ENCODE data around the gene SLCO3A1. TPM values are rescaled to one million over a fixed set of nuclear protein-coding genes. Genes with fewer than 3 reads are reported as not detected.

The SLCO3A1 gene
- total and polyA plus RNA-seq, 10 donors: 7.5 to 79.5 (median 40.7) TPM

GRCh38 chr15:92128788-92129187 is 275.3 kb downstream of the SLCO3A1 start:
- Histone ChIP-seq H3K4me1 (no peaks in the 10 kb centered on the region), H3K4me3 (no peak overlapping the region), H3K27ac (no peak overlapping the region), H3K36me3 (peaks cover 0 to 97% (median 18%) of the 10 kb centered on the region in 6 donors), H3K27me3 (replicated peaks in 1 of 7) (no peaks in the 10 kb centered on the region), H3K9me3 (no peaks in the 10 kb centered on the region)
- WGBS, 5 donors: 85 to 94% (median 91%) methylated on average over 5 of the region's 5 CpGs
- TF ChIP-seq CTCF (IDR thresholded peaks at IDR 0.05 in 8 of 11, conservative IDR thresholded peaks at IDR 0.05 in 3 of 11) (no peak), POLR2AphosphoS5 (IDR thresholded peaks at IDR 0.05) (no peak), POLR2A (IDR thresholded peaks at IDR 0.05) (no peak)
- no peak for DNase-seq
- intact Hi-C loops (cut with DNase I; ENCODE audit: low total_unique reads): no loop called here

DNA sequence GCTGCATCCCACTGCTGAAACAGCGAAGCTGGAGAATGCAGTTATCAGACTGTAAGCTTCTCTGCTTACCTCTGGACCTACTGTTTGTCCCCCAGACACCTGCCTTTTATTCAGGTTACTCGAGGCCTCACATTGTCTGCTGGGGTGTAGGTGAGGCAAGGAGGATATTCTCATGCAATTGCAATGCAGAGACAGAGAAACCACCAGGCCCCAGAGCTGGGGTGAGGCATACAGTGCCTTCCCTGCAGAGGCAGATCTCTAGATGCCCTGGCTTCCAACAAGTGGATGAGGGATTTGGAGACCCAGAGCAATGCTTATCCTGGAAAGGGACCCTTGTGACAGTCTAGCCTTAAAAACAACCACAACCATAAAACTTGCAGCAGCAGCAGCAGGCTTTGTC is 276.7 kb downstream of the SLCO3A1 start:
- H3K36me3 ChIP-seq: peaks cover 0 to 94% (median 18%) of the 10 kb centered on the region in 6 donors
- H3K4me3 ChIP-seq: no peak overlapping the region
- intact Hi-C loops (cut with DNase I; ENCODE audit: low total_unique reads): no loop called here
- H3K4me1 ChIP-seq: no peaks in the 10 kb centered on the region
- H3K27ac ChIP-seq: no peak overlapping the region
- DNase-seq: no peak
- 80 to 90% (median 87%) methylated on average over 2 of the region's 2 CpGs for WGBS, 5 donors
- TF ChIP-seq POLR2AphosphoS5 (IDR thresholded peaks at IDR 0.05) (no peak), POLR2A (IDR thresholded peaks at IDR 0.05) (no peak), CTCF (IDR thresholded peaks at IDR 0.05 in 8 of 11, conservative IDR thresholded peaks at IDR 0.05 in 3 of 11) (no peak)
- no peaks in the 10 kb centered on the region for H3K9me3 ChIP-seq
- no peaks in the 10 kb centered on the region for H3K27me3 ChIP-seq (replicated peaks in 1 of 7)

GRCh38 chr15:92130906-92131305 is 277.4 kb downstream of the SLCO3A1 start:
- no peaks in the 10 kb centered on the region for H3K9me3 ChIP-seq
- no peak for TF ChIP-seq CTCF (IDR thresholded peaks at IDR 0.05 in 8 of 11, conservative IDR thresholded peaks at IDR 0.05 in 3 of 11)
- TF ChIP-seq POLR2A (IDR thresholded peaks at IDR 0.05): no peak
- TF ChIP-seq POLR2AphosphoS5 (IDR thresholded peaks at IDR 0.05): no peak
- no peaks in the 10 kb centered on the region for H3K4me1 ChIP-seq
- DNase-seq: no peak
- no peak overlapping the region for H3K27ac ChIP-seq
- WGBS, 5 donors: 77 to 87% (median 83%) methylated on average over 3 of the region's 3 CpGs
- H3K36me3 ChIP-seq: peaks cover 0 to 94% (median 17%) of the 10 kb centered on the region in 6 donors
- H3K27me3 ChIP-seq (replicated peaks in 1 of 7): no peaks in the 10 kb centered on the region
- intact Hi-C loops (cut with DNase I; ENCODE audit: low total_unique reads): no loop called here
- H3K4me3 ChIP-seq: no peak overlapping the region

DNA sequence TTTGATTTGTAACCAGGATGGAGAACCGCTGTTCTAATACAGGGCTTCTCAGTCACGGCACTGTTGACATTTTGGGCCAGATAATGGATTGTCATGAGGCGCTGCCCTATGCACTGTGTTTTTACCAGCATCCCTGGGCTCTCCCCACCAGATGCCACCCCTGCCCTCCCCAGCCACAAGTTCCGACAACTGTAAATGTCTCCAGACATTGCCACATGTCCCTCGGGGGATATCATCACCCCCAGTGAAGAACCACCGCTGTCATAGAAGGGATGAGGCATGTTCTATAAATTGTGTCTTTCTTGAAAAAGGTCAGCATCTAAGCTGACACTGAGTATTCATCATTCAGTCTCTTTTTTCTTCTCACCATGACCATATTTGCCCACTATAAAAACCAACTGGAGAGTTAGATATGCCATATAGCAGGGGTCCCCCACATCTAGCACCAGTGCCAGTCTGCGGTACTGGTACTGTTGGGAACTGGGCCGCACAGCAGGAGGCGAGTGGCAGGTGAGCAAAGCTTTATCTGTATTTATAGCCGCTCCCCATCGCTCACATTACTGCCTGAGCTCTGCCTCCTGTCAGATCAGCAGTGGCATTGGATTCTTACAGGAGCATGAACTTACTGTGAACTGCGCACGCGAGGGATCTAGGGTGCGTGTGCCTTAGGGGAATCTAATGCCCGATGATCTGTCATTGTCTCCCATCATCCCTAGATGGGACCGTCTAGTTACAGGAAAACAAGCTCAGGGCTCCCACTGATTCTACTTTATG is 279.7 kb downstream of the SLCO3A1 start:
- Histone ChIP-seq H3K4me1 (no peaks in the 10 kb centered on the region), H3K9me3 (no peaks in the 10 kb centered on the region), H3K4me3 (no peak overlapping the region), H3K36me3 (peaks cover 0 to 81% (median 7%) of the 10 kb centered on the region in 6 donors), H3K27me3 (replicated peaks in 1 of 7) (no peaks in the 10 kb centered on the region), H3K27ac (no peak overlapping the region)
- TF ChIP-seq POLR2AphosphoS5 (IDR thresholded peaks at IDR 0.05) (no peak), POLR2A (IDR thresholded peaks at IDR 0.05) (no peak), CTCF (IDR thresholded peaks at IDR 0.05 in 8 of 11, conservative IDR thresholded peaks at IDR 0.05 in 3 of 11) (no peak)
- intact Hi-C loops (cut with DNase I; ENCODE audit: low total_unique reads): no loop called here
- whole genome bisulfite sequencing, 5 donors: 85 to 92% (median 88%) methylated on average over 17 of the region's 17 CpGs
- DNase-seq: no peak
